GDM1 (cell line): ENCODE results near the gene DHRS7B.
"Not testable (repeated sequence)": the region's sequence is repeated elsewhere in the genome, so short reads cannot be mapped to it uniquely, and the experiment has no call there.

Source experiments
- DNase-seq: peaks from one replicate; lab custom pipeline; 2025; lab: John Stamatoyannopoulos, UW

Gene DHRS7B

GRCh38 chr17:21108651-21109050 lies 18.1 kb upstream of the DHRS7B start:
- no peak for DNase-seq

GRCh38 chr17:21113049-21113690 lies 13.6 kb upstream of the DHRS7B start:
- DNase-seq, result no peak

DNA sequence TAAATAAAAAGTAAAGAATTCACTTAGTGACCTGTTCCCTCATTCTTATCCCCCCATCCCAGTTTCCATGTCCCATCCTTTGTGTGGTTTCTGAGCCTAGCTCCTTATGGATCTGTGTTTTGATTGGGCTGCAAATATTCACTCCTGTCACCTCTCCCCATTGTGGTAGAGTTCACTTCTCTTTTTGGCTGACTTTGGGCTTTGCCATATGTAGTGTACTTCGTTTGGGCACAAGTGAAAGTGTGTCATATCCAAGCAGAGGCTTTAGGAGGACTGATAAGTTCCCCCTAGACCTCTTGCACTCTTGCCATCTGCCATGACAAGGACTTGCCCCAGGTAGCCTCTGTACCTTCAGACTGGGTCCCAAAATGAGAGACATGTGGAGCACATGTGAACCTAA lies 13.0 kb upstream of the DHRS7B start:
- DNase-seq, result peak; percentile 22

DNA sequence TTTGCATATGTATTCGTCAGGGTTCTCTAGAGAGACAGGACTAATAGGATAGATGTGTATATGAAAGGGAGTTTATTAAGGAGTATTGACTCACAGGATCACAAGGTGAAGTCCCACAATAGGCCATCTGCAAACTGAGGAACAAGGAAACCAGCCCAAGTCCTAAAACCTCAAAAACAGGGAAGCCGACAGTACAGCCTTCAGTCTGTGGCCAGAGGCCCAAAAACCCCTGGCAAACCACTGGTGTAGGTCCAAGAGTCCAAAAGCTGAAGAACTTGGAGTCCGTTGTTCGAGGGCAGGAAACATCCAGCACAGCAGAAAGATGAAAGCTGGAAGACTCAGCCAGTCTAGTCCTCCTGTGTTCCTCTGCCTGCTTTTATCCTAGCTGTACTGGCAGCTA lies 12.0 kb upstream of the DHRS7B start:
- DNase-seq, result not testable (repeated sequence)

- DNase-seq, result peak; percentile 50
Observed at GRCh38 chr17:21119247-21119918, 7.4 kb upstream of the DHRS7B start.

DNA sequence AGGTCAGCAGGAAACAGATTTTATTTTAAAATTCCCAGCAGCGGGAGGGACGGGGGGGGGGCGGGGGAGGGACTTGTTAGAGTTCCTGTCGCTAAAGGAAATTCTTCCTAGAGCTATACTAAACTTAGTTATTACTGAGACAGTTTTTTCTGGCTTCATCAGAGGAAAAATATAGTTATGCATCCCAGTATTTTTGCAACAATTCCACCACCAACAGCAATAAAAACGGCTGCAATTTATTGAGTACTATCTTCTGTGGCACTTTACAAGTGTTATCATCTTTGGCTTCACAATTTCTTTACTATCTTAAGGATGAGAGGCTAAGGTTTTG lies 6.9 kb upstream of the DHRS7B start:
- DNase-seq, result no peak

DNA sequence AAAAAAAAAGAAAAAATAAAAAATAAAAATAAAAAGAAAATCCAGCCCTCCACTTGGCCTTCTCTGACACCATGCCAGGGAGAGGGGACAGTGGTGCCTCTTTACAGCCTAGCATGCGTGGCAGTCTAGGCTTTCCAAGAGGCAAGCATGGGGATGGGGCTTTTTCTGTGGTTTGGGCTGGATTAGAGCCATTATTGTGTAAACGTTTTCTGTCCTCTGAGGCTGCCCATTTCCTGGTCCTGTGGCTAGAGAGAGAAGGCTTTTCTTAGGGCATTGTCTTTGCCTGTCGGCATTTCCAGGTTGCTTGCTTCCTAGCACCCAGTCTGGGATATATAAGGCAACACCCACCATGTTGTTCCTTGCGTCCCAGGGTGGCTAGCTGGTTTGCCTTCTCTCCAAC lies 2.7 kb upstream of the DHRS7B start:
- no peak for DNase-seq

DNA sequence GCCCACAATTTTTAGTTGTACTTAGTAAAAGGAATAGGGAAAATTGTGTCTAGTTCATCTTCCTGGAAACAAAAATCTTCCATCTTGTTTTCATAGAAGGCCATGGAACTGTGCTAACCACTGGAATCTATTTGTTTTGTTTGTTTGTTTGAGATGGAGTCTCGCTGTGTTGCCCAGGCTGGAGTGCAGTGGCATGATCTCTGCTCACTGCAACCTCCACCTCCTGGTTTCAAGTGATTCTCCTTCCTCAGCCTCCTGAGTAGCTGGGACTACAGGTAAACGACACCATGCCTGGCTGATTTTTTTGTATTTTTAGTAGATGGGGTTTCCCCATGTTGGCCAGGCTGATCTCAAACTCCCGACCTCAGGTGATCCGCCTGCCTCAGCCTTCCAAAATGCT lies 2.2 kb upstream of the DHRS7B start:
- not testable (repeated sequence) for DNase-seq

DNA sequence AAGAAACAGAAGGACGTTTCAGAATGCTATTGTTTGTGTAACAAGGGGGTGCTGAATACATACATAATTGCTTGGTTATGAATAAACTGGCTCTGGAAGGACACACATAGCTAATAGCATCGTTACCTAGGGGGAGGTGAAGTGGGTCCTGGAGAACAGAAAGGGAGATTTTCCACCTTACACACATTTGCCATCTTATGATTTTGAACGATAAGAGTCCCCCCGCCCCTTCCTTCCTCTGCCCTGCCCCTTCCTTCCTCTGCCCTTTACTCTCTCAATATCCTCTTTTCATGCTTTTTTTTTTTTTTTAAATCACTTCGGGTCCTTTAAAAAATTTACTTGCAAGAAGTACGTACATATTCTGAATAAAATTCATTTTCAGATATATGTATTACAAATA lies 902 bp upstream of the DHRS7B start:
- DNase-seq, result peak; percentile 58

DNA sequence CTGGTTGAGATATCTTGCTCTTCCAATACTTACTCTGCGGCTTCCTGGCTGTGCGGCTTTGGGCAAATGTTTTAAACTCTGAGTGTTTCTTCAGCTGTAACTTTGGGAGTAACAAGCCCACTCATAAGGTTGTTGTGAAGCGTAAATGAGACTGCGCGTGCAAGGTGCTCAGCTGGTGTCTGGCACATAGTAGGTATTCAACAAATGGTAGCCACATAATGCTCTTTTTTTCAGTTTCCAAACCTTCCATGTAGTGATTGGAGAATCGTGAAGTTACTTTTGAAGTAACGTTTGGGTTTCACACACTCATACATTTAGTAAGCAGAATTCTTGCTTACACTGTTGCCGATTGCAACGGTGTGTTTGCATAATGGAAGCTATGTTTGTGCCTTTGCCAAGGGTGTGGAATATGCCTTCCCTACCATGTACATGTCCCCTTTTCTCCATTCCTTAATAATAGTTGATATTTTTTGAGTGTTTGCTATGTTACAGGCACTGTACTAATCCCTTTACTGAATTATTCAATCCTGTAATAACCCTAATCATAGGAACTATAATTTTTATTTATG lies 829 bp downstream of the DHRS7B start:
- DNase-seq, result no peak

- no peak for DNase-seq
Observed at GRCh38 chr17:21129023-21129681, 2.4 kb downstream of the DHRS7B start.

GRCh38 chr17:21131137-21131536 lies 4.4 kb downstream of the DHRS7B start:
- no peak for DNase-seq

DNA sequence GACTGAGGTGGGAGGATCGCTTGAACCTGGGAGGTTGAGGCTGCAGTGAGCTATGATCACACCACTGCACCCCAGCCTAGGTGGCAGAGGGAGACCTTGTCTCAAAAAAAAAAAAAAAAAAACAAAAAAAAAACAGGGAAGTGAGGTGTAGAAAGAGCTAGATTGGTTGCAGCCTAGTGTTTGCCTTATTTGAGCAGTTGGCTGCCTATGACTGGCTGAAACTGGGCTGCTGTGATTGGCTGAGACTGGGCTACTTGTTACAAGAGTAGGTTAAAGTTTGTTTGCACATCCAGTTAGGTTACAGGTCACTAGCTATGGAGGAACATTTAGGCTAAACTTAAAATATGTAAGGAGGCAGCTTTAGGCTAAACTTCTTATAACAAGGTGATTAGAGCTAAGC lies 5.7 kb downstream of the DHRS7B start:
- DNase-seq, result no peak

DNA sequence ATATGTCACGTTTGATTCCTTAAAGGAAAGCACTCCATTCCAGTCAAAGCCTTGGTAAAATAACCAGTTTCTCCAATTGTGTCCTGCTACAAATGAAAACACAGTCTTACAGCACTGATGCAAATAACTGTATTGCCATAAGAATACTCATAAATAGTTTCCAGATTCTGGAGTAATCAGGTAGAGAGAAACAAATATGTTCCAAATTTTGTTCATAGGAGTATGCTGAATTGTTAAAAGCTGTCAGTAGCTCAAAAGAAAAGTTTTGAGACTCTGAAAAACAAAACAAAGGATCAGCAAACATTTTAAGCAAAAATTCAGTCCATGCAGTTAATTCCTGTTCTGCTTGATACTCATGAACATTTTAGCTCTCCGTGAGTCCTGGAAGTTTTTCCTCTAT lies 7.8 kb downstream of the DHRS7B start:
- no peak for DNase-seq

DNA sequence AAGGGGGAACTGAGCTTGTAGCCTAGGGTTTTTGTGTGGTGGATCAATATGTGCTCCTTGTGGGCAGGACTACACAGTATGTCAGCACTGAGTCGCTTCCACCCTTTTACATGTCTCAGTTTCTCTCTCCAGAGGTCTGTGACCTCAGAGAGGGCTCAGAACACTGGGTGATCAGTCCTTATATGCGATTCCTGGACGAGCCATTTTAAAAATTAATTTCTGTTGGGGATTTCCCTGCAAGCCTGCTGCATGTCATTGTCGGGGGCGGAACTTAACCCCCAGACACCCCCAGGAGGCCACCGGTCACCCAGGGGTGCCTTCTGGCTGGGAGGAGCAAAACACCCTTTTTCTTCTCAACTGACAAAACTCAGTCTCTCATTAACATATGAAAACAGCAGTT lies 14.1 kb downstream of the DHRS7B start:
- no peak for DNase-seq

DNA sequence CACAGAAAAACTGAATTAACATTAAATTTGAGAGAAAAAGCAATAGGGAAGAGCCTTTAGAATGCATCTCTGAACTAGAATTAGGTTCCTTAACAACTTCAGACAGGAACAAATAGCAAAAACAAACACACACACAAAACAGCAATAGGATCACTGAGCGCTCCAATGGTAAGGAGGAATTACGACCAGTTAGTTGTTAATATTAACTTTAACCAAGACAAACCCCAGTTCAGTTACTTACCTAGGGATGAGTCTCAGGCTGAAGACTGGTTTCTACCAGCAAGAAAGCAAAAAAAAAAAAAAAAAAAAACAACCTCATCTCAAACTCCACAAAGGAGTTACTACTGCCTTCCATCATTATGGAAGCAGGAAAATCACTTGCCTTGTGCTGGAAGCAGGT lies 14.6 kb downstream of the DHRS7B start:
- no peak for DNase-seq

GRCh38 chr17:21142065-21142464 lies 15.3 kb downstream of the DHRS7B start:
- not testable (repeated sequence) for DNase-seq

DNA sequence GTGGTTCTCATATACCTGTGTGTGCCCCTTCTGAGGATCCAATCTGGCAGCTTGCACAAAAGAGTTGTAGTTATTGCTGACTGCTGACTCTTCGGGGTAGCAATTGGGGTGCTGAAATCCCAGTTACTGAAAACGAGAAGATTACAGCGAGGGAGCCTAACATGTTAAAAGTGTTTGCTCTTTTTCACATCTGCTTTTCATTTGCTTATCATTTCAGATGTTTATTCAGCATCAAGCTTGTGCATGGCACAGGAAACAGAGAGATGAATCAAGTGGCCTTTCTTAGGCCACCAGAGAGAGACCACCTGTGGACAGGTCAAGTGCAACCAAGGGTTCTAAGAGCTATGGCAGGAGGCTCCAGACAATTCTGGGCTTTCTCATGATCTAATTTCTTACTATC lies 16.9 kb downstream of the DHRS7B start:
- no peak for DNase-seq

GRCh38 chr17:21144299-21144698 lies 17.5 kb downstream of the DHRS7B start:
- not testable (repeated sequence) for DNase-seq

DNA sequence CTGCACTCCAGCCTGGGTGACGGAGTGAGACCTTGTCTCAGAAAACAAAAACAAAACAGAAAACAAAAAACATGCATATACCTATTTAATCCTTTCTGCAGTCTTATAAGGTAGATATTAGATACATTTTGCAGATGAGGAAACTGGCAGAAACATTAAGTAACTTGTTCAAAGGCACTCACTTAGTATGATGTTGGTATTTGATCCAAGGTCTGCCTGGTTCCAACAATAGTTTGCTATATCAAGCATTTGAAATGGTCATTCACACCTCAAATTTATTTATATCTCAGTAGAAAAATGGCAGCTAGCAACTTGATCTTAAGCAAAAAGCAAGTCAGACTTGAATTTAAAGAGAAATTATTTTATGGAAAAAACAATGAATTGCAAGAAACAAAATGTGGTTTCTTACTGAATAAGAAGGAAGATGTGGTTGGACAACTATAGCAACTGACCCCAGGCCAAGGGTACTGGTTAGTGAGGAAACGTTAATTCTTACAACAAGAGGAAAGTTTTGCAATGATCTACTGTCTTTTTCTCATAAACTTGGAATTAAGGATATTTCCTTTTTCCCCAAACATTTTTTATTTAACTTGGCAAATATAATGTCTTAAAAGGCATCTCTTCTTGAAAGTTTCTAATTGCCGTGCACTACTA lies 19.7 kb downstream of the DHRS7B start:
- no peak for DNase-seq

DNA sequence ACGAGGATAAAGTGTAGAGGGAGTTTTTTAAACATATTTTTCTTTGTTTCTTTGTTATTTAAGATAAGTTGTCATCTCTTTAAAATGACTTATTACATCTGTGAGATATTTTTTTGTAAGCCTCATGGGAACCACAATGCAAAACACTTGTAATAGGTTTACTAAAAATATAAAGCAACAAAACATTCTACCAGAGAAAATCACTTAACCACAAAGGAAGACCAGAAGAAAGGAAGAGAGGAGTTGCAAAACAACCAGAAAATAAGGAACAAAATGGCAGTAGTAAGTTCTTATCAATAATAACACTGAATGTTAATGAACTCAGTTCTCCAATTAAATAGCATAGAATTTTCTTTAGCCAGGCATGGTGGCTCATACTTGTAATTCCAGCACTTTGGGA lies 22.9 kb downstream of the DHRS7B start:
- no peak for DNase-seq

GRCh38 chr17:21152731-21153130 lies 26.0 kb downstream of the DHRS7B start:
- no peak for DNase-seq
